Measurements from ENCODE around the gene FNDC7.

Gene FNDC7

GRCh38 chr1:108791790-108792189, 79.1 kb downstream of the FNDC7 start:
- Histone ChIP-seq H3K9ac (ENCODE audit: low read length) (no peak overlapping the region), H2AFZ (ENCODE audit: low read depth, low read length) (no peak overlapping the region), H3K4me1 (ENCODE audit: low read length) (no peaks in the 10 kb centered on the region), H3K4me3 (ENCODE audit: low read length) (no peak overlapping the region), H3K27me3 (ENCODE audit: low read depth, low read length) (no peaks in the 10 kb centered on the region), H4K20me1 (ENCODE audit: insufficient read depth, low read length) (no peaks in the 10 kb centered on the region), H3K27ac (ENCODE audit: low read length) (no peak overlapping the region), H3K36me3 (replicated peaks; ENCODE audit: low read depth, low read length) (peaks cover 23% of the 10 kb centered on the region), H3K79me2 (ENCODE audit: low read length) (no peaks in the 10 kb centered on the region), H3K9me3 (ENCODE audit: insufficient read depth, low read length) (peaks cover 4% of the 10 kb centered on the region), H3K4me2 (ENCODE audit: low read length) (no peak overlapping the region)
- TF ChIP-seq CTCF (IDR thresholded peaks at IDR 0.05; ENCODE audit: low read depth, low read length) = no peak
- no peak for TF ChIP-seq EZH2phosphoT487 (IDR thresholded peaks at IDR 0.05; ENCODE audit: low read depth)

Data from OCI-LY3 (cell line).